Hematopoietic multipotent progenitor cell treated with erythropoietin and hydrocortisone succinate and interleukin-3 and kit ligand, for 17 days (in vitro differentiated cells): ENCODE data around the gene VAMP2.

ENCODE experiments used
- DNase-seq: peaks from one replicate; pipeline ENCODE4 v3.0.0-alpha.2; 2015; ENCODE audit warnings: low spot score

The VAMP2 gene, protein sequence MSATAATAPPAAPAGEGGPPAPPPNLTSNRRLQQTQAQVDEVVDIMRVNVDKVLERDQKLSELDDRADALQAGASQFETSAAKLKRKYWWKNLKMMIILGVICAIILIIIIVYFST

DNA sequence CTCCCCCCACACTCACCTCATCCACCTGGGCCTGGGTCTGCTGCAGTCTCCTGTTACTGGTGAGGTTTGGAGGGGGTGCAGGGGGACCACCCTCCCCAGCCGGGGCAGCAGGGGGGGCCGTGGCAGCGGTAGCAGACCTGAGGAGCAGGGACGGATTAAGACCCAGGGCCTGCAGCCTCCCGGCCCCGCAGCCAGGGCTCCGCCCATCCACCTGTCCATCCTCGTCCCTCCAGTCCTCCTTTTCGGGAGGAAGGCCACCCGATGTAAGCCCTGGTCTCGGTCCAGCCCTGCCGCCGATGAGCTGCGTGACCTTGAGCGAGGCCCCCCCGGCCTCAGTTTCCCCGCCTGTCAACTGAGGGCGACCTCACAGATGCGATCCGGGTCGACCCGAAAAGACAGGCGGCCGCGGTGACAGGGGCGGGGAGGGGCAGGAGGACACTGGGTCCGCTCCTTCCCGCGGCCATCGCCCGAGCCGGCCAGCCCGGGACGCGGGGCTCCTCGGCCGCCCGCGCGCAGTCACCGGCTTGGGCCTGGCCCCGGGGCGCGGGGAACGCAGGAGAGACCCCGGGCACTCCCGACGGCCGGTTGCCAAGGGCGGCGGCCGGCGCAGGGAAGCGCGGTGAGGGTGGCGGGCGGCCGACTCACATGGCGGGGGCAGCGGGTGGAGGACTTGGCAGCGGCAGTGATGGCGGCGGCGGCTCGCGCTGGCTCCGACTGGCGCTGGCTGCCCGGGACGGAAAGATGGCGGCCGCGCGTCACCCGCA, at the start of gene VAMP2:
Gene VAMP2, minus strand, starts transcription at position 716 of the 764 bp plus-strand sequence. Its CDS starts 69 bp downstream, at position 647.
- peak; percentile 88 for DNase-seq

DNA sequence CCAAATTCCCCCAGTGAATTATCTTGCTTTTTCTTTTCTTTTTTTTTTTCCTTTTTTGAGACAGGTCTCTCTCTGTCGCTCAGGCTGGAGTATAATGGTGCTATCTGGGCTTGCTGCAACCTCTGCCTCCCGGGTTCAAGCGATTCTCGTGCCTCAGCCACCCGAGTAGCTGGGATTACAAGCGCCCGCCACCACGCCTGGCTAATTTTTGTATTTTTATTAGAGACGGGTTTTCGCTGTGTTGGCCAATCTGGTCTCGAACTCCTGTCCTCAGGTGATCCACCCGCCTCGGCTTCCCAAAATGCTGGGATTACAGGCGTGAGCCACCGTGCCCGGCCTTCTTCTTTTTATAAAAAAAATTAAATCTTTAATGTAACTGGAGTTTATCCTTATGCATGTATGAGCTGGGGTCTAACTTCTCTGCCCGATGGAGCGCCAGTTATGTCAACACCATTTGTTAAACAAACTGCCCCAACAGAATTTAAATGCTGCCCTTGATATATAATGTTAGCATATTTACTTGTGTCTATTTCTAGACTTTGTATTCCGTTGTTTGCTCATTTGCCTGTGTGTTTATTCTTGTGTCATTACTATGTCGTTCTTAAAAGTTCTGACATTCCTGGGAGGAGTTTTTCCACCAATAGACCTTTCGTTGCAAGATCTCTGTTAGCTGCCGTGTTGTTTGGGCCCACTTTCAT, 48.2 kb upstream of the VAMP2 start:
- DNase-seq: no peak

DNA sequence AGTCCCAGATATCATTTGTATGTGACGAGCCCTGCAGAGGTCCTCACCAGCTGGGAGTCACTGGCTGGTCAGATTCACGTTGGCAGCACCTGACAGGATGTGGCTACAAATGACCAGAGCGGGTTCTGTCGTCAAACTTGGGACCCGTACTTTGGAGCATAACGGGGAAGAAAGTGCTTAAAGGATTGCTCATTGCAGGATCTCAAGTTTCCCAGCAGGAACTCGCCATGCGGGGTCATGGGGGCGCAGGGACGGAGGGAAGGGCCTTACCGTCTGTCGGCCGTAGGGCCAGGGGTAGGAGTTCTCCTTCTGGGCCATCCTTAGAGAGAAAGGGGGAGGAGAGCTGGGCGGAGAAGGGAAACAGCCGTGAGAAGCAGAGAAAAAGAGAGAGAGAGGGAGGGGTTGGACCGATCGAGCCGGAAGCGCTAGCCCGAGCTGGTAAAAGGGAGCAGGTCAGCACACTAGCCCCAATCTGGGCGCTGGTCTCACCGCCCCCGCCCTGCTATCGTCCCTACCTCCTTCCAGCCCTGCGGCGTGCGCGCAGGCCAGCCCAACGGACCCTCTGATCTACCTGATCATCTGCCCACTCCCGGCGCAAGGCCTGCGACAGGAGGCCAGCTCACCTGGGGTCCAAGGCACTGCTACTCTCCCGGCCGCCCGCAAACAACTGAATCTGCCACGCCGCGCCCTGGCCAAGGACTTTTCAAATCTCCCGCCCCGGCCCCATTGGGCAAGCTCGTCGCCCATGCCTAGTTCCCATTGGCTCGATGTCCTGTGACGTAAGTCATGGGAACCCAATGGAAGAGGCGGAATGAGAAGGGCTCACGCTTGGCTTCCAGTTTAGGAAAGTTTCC, 47.4 kb upstream of the VAMP2 start, which contains the start of gene AURKB:
Gene AURKB, minus strand, starts transcription at position 669 of the 854 bp plus-strand sequence. Its CDS starts 351 bp downstream, at position 318.
- DNase-seq: peak; percentile 98

- DNase-seq: no peak
These were observed 43.8 kb upstream of the VAMP2 start for GRCh38 chr17:8206536-8206935.

DNA sequence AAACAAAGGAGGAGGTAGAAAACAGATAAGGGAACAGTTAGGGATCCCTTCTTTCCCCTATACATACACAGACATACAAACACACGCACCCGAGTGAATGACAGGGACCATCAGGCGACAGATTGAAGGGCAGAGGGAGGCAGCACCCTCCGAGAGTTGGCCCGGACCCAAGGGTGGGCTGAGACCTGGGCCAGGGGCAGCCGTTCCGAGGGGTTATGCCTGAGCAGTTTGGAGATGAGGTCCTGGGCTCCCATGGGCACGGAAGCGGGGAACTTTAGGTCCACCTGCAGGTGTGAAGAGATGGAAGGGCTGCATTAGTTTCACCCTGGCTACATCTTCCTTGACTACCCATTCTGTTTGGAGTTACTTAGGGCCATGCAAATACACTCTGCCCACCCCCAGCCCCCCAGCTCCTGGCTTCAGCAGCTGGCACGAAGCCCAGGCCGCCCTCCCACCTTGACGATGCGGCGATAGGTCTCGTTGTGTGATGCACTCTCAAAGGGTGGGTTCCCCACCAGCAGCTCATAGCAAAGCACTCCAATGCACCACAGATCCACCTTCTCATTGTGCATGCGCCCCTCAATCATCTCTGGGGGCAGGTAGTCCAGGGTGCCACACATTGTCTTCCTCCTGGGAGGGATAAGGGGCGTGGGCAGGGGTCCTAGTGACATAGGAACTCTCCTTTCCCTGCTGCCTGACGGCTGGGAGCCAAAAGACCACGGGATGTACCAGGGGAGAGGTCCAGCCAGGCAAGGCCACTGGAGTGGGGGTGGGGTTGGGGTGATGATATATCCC, 42.2 kb upstream of the VAMP2 start:
- DNase-seq: no peak

DNA sequence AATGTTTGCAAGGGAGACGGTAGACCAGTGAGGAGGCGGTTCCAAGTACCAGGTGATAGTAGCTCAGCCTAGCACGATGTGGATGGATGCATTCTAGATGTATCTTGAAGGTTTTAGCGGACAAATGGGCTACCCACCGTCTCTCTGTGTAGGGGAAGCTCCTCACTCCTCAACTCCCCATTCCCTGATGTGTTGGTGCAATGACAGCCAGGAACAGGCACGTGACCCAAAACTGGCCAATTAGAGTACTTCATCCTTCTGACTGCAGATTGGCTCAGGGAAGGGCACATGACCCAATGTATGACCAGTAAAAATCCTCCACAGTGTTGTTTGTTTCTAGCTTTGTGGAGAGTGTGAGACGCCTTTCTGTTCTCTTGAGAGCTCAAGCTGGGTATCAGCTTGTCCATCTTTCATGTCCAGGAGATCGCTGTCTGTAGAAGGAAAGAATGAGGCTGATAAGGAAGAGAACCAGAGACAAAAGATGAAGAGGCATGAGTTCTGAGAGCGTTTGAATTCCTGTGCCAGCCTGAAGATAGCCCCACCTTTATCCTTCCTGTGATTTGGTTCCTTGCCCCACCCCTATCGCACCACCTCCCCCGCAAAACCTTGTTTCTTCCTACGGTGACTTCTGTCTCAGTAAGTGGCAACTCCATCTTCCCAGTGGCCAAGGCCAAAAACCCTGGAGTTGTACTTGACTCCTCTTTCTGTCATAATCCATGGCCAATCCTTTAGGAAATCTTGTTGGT, 29.5 kb upstream of the VAMP2 start:
- peak; percentile 93 for DNase-seq

- DNase-seq: no peak
These were observed 27.8 kb upstream of the VAMP2 start for GRCh38 chr17:8190506-8190905.

DNA sequence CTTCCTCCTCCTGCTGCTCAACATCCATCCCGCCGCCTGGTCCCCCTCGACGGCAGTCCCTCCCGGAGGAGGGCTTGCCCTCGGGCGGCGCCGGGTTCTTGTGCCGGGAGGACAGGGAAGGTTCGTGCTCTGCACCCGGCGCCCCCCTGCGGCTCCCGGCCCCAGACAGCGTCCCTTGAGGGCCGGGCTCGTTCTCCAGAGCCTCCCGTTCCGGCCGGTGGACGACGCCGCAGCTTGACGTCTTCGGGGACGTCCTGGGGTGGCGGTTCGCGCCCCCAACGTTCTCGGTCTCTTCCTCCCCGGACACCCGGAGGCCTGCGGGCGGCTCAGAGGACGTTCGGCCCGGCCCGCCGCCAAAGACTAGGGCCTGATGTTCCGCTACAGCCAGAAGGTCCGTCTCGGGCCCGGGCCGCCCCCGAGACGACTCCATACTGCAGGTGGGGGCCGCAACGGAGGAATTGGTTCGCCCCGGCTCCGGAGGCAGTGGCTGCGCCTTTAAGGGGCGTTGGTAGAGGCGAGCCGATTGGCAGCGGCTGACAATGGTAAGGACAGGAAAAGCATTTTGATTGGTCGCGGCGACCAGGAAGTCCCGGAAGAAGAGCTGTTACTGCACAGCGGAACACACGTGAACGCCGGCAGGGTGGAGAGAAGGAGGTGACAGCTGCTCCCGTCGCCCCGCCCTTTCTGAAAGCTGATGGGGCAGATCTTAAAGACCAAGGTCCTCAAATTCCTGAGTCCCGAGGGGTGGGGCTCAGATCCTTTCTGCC, 27.1 kb upstream of the VAMP2 start, which contains the start of gene BORCS6:
Gene BORCS6, minus strand, starts transcription at position 470 of the 767 bp plus-strand sequence. Its CDS starts 40 bp downstream, at position 430.
- DNase-seq: peak; percentile 98

- DNase-seq: peak; percentile 24
These were observed 26.4 kb upstream of the VAMP2 start for GRCh38 chr17:8189041-8189710.

GRCh38 chr17:8188263-8188839, 25.6 kb upstream of the VAMP2 start:
- DNase-seq: peak; percentile 8

GRCh38 chr17:8187517-8188262, 24.9 kb upstream of the VAMP2 start:
- peak; percentile 97 for DNase-seq

DNA sequence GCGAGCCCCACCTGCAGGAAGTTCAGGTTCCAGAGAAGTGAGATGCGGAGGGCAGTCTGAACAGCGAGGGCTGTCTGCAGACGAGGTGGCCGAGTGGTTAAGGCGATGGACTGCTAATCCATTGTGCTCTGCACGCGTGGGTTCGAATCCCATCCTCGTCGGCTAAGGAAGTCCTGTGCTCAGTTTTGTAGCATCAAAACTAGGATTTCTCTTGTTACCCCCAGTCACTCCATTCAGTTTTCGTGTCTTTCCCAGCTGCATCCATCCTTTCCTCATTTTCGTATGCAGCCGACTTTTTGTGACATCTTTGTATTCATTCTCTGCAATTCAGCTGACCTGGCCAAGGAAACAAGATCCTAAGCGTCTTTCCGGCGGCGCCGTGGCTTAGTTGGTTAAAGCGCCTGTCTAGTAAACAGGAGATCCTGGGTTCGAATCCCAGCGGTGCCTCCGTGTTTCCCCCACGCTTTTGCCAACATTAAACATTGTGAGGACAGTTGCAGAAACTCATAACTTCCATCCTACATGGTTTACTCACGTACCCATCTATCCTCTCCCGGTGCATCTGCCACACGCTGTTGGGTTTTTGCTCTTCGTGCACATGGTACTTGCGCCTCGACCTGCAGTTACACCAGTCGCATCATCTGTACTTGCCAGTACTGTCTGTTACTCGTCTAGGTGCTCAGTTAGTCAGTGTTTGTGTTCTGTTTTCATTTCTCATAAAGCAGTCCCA, 24.2 kb upstream of the VAMP2 start:
- peak; percentile 93 for DNase-seq

GRCh38 chr17:8186446-8186786, 23.7 kb upstream of the VAMP2 start:
- no peak for DNase-seq

GRCh38 chr17:8185582-8186445, 23.1 kb upstream of the VAMP2 start:
- peak; percentile 86 for DNase-seq

DNA sequence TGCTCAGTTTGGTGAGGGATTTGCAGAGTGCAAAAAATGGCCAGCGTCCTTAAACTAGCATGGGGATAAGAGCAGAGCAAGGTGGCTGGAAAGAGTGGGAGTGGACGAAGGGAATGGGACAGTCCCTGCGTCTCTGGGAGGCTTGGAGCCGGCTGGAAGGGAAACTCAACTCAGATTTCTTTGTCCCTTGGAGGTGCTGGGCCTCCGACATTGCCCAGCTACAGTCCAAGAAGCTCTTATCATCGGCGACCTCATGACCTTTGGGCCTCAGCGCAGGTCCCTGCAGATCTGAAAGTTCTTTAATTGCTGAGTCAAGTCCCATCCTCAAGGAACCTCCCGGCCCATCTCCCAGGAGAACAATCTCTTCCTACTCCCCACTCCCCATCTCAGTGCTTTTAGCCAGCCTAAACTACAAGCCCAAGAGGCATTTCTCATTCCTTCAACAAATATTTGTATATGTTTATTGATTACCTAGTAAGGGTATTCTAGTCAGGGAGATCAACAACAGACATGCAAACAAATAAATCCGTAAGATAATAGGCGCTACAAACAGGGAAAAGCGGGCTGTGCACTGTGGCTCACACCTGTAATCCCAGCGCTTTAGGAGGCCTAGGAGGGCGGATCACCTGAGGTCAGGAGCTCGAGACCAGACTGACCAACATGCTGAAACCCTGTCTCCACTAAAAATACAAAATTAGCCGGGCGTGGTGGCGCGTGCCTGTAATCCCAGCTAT, 14.4 kb upstream of the VAMP2 start:
- no peak for DNase-seq
